G401.6 (cell line): ENCODE results near the gene MYOZ1.

Experiments
- FAIRE-seq: peaks from 2 replicates; lab custom pipeline; 2012; peaks lifted over from hg19 to GRCh38; lab: Jason Lieb, UNC

Gene MYOZ1

GRCh38 chr10:73593110-73593509 is 48.2 kb downstream of the MYOZ1 start:
- no peak for FAIRE-seq

GRCh38 chr10:73591935-73592699 is 49.2 kb downstream of the MYOZ1 start:
- FAIRE-seq: no peak

GRCh38 chr10:73590881-73591799 is 50.1 kb downstream of the MYOZ1 start, which contains the start of gene USP54:
Gene USP54 (minus strand): TSS chr10:73591342. CDS start chr10:73575658, 15,684 bp downstream.
- peak; percentile 46 for FAIRE-seq

DNA sequence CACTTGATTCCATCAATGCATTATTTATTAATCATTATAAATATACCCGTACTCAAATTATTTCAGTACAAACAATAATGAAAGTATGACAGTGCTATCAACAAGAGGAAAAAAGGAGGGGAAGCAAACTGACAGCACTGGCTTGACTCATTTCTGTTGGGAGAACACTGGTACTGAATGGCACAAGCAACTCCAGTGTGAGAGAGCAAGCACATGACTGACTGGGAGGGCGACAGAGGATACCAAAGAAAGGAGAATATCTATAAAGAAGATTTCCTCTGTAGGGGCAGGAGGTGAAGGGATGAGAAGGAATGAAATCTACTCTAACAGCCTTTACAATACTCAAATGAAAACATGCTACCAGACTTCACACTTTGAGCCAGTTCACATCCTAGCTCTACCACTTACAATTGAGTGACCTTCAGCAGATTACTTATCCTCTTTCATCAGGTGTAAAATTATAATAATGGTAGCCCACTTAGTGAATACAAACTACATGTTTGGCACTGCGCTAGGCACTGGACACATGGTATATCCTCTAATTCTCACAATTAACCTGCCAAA is 51.6 kb downstream of the MYOZ1 start:
- no peak for FAIRE-seq

DNA sequence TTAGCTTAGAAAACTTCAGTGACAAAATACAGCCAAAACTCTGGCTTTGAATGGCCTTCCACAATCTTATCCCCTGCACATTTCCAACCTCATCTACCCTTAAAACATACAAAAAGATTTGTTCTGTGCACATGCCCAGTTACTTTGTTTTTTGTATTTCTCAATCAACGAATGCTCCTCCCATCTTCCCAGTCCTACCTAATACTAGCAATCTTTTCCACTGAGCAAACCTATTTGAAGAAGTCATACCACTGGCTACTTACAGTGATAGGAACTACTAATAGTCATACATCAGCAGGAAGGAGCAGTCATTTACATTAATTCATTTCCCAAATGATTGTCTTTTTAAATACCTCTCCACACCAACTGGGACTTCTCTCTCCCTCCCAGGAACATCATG is 52.6 kb downstream of the MYOZ1 start:
- no peak for FAIRE-seq

GRCh38 chr10:73586583-73586984 is 54.7 kb downstream of the MYOZ1 start:
- no peak for FAIRE-seq

GRCh38 chr10:73585327-73585726 is 55.9 kb downstream of the MYOZ1 start:
- no peak for FAIRE-seq

DNA sequence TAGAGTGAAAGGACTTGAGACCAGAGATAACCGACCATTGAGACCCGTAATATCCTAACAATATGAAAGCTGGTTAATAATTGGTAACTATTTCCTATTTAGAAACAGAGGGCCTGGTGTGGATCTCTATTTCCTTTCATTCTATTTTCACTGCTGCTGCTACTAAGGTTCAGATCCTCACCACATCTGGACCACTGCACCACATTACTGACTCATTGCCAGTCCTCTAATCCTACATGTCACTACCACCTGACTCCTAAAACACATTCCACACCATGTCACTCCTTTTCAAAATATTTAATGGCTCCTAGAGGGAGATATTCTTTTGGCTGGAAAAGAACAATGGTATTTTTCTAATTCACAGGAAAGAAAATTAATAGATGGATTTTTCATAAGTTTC is 56.5 kb downstream of the MYOZ1 start:
- FAIRE-seq: no peak

DNA sequence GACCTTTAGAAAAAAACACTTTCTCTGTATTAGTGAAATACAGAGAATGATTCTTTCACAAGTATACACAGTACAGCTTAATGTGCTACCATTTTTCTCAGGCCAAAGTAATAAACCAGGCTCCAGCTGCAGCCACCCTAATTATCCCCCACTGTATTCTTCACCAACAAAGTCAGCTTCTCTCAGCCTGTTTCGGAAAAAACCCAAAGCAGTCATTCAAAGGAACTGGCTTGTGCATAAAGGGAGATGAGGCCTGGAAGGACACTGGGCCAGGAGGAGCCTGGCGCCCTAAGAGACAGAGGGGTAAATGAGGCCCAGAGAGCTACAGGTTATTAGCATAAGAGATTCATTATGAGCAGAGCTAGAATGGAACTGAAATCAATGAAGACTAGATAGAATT is 59.4 kb downstream of the MYOZ1 start:
- FAIRE-seq: no peak
